Left ventricle myocardium inferior (tissue), 1 donor: ENCODE results near the gene RC3H2. TPM values are rescaled to one million over a fixed set of nuclear protein-coding genes. Genes with fewer than 3 reads are reported as not detected.
A peak's percentile ranks its signal among the peaks of the same experiment; 100 is the strongest.

Experiments
- DNase-seq: peaks from one replicate; pipeline ENCODE4 v3.0.0-alpha.2; 2020
- H3K27ac ChIP-seq: fragments of 200-600 bp; replicated peaks from 2 replicates; pipeline ENCODE4 v1.8.0; 2021
- H3K27me3 ChIP-seq: fragments of 200-600 bp; 2 replicates; pipeline ENCODE4 v1.8.0; 2021; ENCODE audit warnings: low read depth
- H3K36me3 ChIP-seq: fragments of 200-600 bp; 2 replicates; pipeline ENCODE4 v1.8.0; 2021
- H3K4me1 ChIP-seq: fragments of 200-600 bp; 2 replicates; pipeline ENCODE4 v1.8.0; 2021
- H3K4me3 ChIP-seq: fragments of 200-600 bp; 2 replicates; pipeline ENCODE4 v1.8.0; 2021; ENCODE audit warnings: mild to moderate bottlenecking, moderate library complexity
- H3K9me3 ChIP-seq: fragments of 200-600 bp; replicated peaks from 2 replicates; pipeline ENCODE4 v1.8.0; 2021
- intact Hi-C: fragments of 100-400 bp; cut with micrococcal nuclease; formaldehyde crosslinking; loops from one replicate; pipeline ENCODE4 v1.11.0; 2022
- total RNA-seq: library from RNA; stranded (reverse); fragmentation: NEBNext Ultra II Directional; extraction: Animal tissue kit (Norgen Biotek cat#: 25700); gene quantifications from one replicate; pipeline ENCODE4 v1.2.1, GENCODE V29; 2021
- TF ChIP-seq, protein P1 (sequence below): fragments of 200-600 bp; IDR thresholded peaks from 2 replicates; pipeline ENCODE4 v1.8.0; 2021; ENCODE audit warnings: antibody characterized with exemption, mild to moderate bottlenecking, borderline replicate concordance
- donor health status: DM: no; HTN: yes; CAD: no; lungs with severe emphysema.

The RC3H2 gene
- total RNA-seq, 1 donor from 2014 or later: 37.7 TPM

DNA sequence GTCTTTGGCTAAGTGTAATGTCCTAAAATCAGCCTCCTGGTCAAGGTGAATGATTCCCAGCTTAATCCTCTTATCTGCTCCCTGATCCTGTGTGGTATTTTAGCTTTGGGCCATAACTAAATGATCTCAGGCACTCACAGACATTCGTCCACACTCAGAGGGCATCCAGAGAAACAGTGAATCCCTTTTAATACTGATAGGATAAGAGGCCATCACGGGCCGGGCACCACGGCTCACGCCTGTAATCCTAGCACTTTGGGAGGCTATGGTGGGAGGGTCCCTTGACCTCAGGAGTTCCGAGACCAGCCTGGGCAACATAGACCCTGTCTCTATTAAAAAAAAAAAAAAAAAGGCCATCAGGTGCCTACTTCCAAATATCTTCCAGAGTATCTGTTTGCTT is 83.1 kb downstream of the RC3H2 start:
- no peaks in the 10 kb centered on the region for H3K9me3 ChIP-seq
- no peaks in the 10 kb centered on the region for H3K27me3 ChIP-seq
- intact Hi-C loops: no loop called here
- H3K4me3 ChIP-seq: no peak overlapping the region
- peak overlapping the region; percentile 36 for H3K27ac ChIP-seq
- DNase-seq: no peak
- TF ChIP-seq, protein P1, sequence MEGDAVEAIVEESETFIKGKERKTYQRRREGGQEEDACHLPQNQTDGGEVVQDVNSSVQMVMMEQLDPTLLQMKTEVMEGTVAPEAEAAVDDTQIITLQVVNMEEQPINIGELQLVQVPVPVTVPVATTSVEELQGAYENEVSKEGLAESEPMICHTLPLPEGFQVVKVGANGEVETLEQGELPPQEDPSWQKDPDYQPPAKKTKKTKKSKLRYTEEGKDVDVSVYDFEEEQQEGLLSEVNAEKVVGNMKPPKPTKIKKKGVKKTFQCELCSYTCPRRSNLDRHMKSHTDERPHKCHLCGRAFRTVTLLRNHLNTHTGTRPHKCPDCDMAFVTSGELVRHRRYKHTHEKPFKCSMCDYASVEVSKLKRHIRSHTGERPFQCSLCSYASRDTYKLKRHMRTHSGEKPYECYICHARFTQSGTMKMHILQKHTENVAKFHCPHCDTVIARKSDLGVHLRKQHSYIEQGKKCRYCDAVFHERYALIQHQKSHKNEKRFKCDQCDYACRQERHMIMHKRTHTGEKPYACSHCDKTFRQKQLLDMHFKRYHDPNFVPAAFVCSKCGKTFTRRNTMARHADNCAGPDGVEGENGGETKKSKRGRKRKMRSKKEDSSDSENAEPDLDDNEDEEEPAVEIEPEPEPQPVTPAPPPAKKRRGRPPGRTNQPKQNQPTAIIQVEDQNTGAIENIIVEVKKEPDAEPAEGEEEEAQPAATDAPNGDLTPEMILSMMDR: no peak
- H3K36me3 ChIP-seq: peaks cover 54% of the 10 kb centered on the region
- peaks cover 61% of the 10 kb centered on the region for H3K4me1 ChIP-seq

DNA sequence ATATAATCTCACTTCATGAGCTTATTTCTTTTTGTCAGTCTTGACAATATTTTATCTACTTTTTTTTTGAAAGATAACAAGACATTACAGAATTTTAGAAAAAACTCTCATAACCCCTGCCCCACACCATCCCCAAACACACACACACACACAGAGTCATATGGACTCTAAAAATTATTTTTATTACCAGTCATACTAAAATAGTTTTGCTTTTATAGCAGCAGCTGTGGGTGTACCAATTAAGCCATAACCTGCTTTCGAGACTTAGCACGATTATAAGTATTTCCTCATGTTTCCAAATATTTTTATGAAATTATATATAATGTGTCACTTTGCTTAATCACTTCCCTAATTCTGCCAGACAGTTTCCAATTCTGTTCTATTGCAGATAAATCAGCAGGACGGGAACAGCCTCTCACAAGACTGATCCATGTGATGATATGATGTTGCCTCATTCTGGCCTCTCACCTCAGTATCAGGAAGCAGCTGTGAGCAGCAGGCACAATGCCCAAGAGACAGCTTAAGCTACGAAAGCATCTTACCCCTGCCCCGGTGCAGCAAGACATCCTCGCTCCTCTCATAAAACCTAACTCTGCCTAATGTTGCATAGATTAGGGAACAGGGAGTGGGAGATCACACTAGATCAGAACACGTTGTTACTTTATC is 83.7 kb downstream of the RC3H2 start:
- TF ChIP-seq, protein P1: no peak
- DNase-seq: peak; percentile 27
- H3K4me1 ChIP-seq: peaks cover 59% of the 10 kb centered on the region
- H3K9me3 ChIP-seq: no peaks in the 10 kb centered on the region
- intact Hi-C loops: no loop called here
- H3K27ac ChIP-seq: peak overlapping the region; percentile 36
- H3K4me3 ChIP-seq: no peak overlapping the region
- peaks cover 56% of the 10 kb centered on the region for H3K36me3 ChIP-seq
- no peaks in the 10 kb centered on the region for H3K27me3 ChIP-seq

DNA sequence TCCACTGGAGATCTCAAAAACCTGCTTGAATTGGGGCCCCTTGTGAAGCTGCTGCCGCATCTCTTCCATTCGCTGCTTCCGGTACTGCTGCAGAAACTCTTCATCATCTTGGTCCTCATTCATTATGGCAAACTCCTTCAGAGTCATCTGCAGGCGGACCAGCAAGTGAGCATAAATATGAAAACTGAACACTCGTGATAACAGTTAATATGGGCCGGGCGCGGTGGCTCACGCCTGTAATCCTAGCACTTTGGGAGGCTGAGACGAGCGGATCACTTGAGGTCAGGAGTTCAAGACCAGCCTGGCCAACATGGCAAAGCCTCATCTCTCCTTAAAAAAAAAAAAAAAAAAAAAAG is 84.7 kb downstream of the RC3H2 start:
- peaks cover 56% of the 10 kb centered on the region for H3K4me1 ChIP-seq
- H3K27ac ChIP-seq: peak overlapping the region; percentile 65
- peaks cover 51% of the 10 kb centered on the region for H3K36me3 ChIP-seq
- H3K9me3 ChIP-seq: no peaks in the 10 kb centered on the region
- intact Hi-C loops: no loop called here
- TF ChIP-seq, protein P1: no peak
- H3K4me3 ChIP-seq: no peak overlapping the region
- no peaks in the 10 kb centered on the region for H3K27me3 ChIP-seq
- DNase-seq: no peak

DNA sequence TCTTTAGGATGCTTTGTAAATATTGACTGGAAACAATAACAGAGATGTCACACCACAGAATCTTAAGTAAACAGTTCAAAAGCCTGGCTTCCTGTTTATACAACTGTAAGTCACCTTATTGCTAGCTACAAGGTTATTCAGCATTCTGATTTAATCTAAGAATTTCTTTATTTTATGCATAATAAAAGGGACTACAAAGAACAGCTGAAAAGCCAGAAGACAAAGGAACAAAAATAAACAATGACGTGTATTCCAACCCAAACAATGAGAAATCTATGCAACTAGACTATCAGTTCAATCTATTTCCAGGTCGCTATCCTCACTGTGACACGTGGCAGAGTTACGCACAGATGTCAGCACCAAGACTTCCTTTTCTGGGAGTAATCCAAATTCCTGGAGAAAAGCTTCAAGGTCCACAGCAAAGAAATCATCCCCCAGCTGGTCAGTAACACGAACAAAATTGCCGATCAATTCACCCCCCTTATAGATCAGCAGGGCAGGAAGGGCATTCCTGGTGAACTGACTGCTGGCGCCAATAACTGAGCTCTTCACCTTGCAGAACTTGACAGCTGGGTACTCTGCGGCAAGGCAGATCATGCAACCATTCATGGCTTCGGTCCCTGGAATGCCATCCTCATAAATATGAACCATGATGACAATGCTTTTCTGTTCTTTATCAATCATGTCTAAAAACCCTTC is 85.2 kb downstream of the RC3H2 start:
- Histone ChIP-seq H3K27ac (peak overlapping the region; percentile 65), H3K27me3 (no peaks in the 10 kb centered on the region), H3K4me3 (no peak overlapping the region), H3K9me3 (no peaks in the 10 kb centered on the region), H3K36me3 (peaks cover 47% of the 10 kb centered on the region), H3K4me1 (peaks cover 57% of the 10 kb centered on the region)
- intact Hi-C loops: no loop called here
- TF ChIP-seq, protein P1: no peak
- no peak for DNase-seq

DNA sequence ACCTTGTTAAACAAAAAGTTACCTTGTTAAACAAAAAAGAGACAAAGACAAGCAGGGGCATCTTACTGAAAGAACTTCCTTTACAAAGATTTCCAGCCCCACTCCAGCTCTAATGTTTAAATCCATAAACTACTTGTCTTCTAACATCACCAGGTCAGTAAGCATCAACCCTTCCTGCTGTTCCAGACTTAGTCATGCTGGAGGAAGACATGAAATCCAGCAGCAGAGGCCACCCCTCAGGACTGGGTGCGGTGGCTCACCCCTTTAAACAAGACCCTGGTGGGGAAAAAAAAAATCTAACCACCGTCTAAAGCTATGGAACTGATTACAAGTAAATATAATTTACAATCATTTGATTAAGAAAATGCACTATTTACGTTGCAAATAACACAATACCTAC is 85.8 kb downstream of the RC3H2 start:
- H3K27ac ChIP-seq: peak overlapping the region; percentile 65
- no peaks in the 10 kb centered on the region for H3K9me3 ChIP-seq
- TF ChIP-seq, protein P1: no peak
- intact Hi-C loops: no loop called here
- no peak overlapping the region for H3K4me3 ChIP-seq
- peaks cover 46% of the 10 kb centered on the region for H3K36me3 ChIP-seq
- peaks cover 56% of the 10 kb centered on the region for H3K4me1 ChIP-seq
- H3K27me3 ChIP-seq: no peaks in the 10 kb centered on the region
- DNase-seq: no peak
